GM19099 (cell line): ENCODE measurements around the gene KRTAP5-2.

Experiments
- POLR2A ChIP-seq: IDR thresholded peaks from 3 replicates; pipeline ENCODE4 v1.6.1; 2011; ENCODE audit warnings: low read depth; ENCODE audit not compliant: insufficient read length; ENCODE audit errors: extremely low read depth

Gene KRTAP5-2

GRCh38 chr11:1553808-1554594 is 44.1 kb downstream of the KRTAP5-2 start:
- no peak for TF ChIP-seq POLR2A

GRCh38 chr11:1549338-1550330 is 48.5 kb downstream of the KRTAP5-2 start:
- TF ChIP-seq POLR2A: no peak

- TF ChIP-seq POLR2A: no peak
These were observed 49.6 kb downstream of the KRTAP5-2 start for GRCh38 chr11:1548221-1549070.

- TF ChIP-seq POLR2A: no peak
These were observed 50.5 kb downstream of the KRTAP5-2 start for GRCh38 chr11:1547467-1548098.
